ENCODE measurements around the gene ZNF747. TPM values are rescaled to one million over a fixed set of nuclear protein-coding genes. Genes with fewer than 3 reads are reported as not detected.

Gene ZNF747
- total RNA-seq, 1 experiment from 2014 or later: 10.6 TPM

GRCh38 chr16:30535106-30535776 lies 583 bp upstream of the ZNF747 start:
- DNase-seq (ENCODE audit: low spot score): no peak
- Histone ChIP-seq H3K27ac (ENCODE audit: low read depth, low read length, poor library complexity, severe bottlenecking) (peak overlapping the region; percentile 93), H3K9me3 (ENCODE audit: low read depth, low read length, poor library complexity, severe bottlenecking) (no peaks in the 10 kb centered on the region), H3K36me3 (ENCODE audit: insufficient read depth, low read length, poor library complexity, severe bottlenecking) (peaks cover 18% of the 10 kb centered on the region), H3K4me1 (ENCODE audit: insufficient read depth, low read length, poor library complexity, severe bottlenecking) (peaks cover 9% of the 10 kb centered on the region), H3K4me3 (ENCODE audit: low read depth, low read length, poor library complexity, severe bottlenecking) (peak overlapping the region; percentile 70), H3K27me3 (replicated peaks; ENCODE audit: insufficient read depth, low read depth, low read length, poor library complexity) (no peaks in the 10 kb centered on the region)
- TSS peak; percentile 89 for BruUV-seq (replicated peaks)
- POLR2A ChIA-PET (ENCODE audit: low non-redundant PET): interaction anchor here (0.6 kb wide), 1 partner anchor 9 kb away, joined by 4 read pairs; no protein-coding TSS in a partner anchor
- intact Hi-C loops (cut with micrococcal nuclease; ENCODE audit: unreplicated experiment): loop anchor here (1.0 kb wide), 1 partner anchor 23 kb away; the partner anchor contains the start of gene ZNF764
- TF ChIP-seq EZH2 (IDR thresholded peaks at IDR 0.05; ENCODE audit: borderline replicate concordance, low read depth, low read length, poor library complexity, severe bottlenecking): no peak
- TF ChIP-seq, protein P1, sequence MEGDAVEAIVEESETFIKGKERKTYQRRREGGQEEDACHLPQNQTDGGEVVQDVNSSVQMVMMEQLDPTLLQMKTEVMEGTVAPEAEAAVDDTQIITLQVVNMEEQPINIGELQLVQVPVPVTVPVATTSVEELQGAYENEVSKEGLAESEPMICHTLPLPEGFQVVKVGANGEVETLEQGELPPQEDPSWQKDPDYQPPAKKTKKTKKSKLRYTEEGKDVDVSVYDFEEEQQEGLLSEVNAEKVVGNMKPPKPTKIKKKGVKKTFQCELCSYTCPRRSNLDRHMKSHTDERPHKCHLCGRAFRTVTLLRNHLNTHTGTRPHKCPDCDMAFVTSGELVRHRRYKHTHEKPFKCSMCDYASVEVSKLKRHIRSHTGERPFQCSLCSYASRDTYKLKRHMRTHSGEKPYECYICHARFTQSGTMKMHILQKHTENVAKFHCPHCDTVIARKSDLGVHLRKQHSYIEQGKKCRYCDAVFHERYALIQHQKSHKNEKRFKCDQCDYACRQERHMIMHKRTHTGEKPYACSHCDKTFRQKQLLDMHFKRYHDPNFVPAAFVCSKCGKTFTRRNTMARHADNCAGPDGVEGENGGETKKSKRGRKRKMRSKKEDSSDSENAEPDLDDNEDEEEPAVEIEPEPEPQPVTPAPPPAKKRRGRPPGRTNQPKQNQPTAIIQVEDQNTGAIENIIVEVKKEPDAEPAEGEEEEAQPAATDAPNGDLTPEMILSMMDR (conservative IDR thresholded peaks at IDR 0.05; ENCODE audit: low read depth, low read length): no peak
- CTCF ChIA-PET: interaction anchor here (0.7 to 1.0 kb wide), 3 partner anchors 8 to 85 kb away, joined by 3 to 5 read pairs (median 3); partner anchors contain the start of gene ZNF688

DNA sequence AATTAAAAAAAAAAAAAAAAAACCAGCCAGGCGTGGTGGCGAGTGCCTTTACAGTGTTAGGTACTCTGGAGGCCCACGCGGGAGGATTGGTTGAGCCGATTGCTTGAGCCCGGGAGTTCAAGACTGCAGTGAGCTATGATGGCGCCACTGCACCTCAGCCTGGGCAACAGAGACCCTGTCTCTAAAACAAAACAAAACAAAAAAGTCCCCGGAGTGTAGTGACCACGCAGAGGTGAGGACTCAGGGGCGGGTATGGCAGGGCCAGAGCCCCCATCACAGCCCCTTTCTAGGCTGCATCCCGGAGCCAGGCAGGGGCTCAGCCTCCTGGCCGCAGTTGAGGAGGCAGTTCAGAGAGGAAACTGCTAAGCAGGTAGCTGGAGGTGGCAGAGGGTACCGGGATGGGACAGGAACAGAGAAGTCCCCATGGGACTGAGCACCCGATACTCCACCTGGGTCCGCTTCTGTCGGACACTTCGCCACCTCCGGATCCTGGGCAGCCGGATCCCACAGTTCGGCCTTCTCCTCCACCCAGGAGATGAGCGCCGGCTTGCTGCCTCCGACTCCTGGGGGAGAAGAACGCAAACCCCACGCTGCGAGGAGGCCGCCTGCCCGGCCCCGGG lies 800 bp downstream of the ZNF747 start:
- TF ChIP-seq, protein P1 (conservative IDR thresholded peaks at IDR 0.05; ENCODE audit: low read depth, low read length): no peak
- TF ChIP-seq EZH2 (IDR thresholded peaks at IDR 0.05; ENCODE audit: borderline replicate concordance, low read depth, low read length, poor library complexity, severe bottlenecking): no peak
- H3K4me3 ChIP-seq (ENCODE audit: low read depth, low read length, poor library complexity, severe bottlenecking): peak overlapping the region; percentile 70
- peaks cover 18% of the 10 kb centered on the region for H3K36me3 ChIP-seq (ENCODE audit: insufficient read depth, low read length, poor library complexity, severe bottlenecking)
- no peaks in the 10 kb centered on the region for H3K9me3 ChIP-seq (ENCODE audit: low read depth, low read length, poor library complexity, severe bottlenecking)
- peak; percentile 27 for DNase-seq (ENCODE audit: low spot score)
- intact Hi-C loops (cut with micrococcal nuclease; ENCODE audit: unreplicated experiment): no loop called here
- BruUV-seq (replicated peaks): no TSS peak
- H3K27me3 ChIP-seq (replicated peaks; ENCODE audit: insufficient read depth, low read depth, low read length, poor library complexity): no peaks in the 10 kb centered on the region
- H3K4me1 ChIP-seq (ENCODE audit: insufficient read depth, low read length, poor library complexity, severe bottlenecking): peaks cover 9% of the 10 kb centered on the region
- ChIA-PET CTCF (interaction anchor here (0.6 kb wide), 1 partner anchor 35 kb away, joined by 3 read pairs; no protein-coding TSS in a partner anchor), POLR2A (ENCODE audit: low non-redundant PET) (no interaction called here)
- peak overlapping the region; percentile 93 for H3K27ac ChIP-seq (ENCODE audit: low read depth, low read length, poor library complexity, severe bottlenecking)

DNA sequence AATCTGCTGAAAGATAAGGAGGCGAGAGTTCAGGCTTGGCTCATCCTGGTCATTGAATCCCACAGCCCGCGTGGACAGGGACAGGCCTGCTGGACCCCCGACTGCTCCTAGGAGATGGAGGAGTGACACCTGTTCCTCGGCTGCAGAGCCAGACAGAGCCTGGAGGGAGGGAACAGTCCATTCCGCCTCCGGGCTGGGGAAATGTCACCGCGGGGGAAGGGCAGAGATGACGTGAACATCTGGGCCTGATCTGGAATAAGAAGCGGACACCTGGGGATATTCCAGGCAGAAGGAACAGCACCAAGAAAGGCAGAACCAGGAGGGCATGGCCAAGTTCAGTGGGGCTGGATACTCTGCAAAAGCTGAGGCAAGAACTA lies 1.5 kb downstream of the ZNF747 start:
- Histone ChIP-seq H3K27ac (ENCODE audit: low read depth, low read length, poor library complexity, severe bottlenecking) (no peak overlapping the region), H3K27me3 (replicated peaks; ENCODE audit: insufficient read depth, low read depth, low read length, poor library complexity) (no peaks in the 10 kb centered on the region), H3K4me1 (ENCODE audit: insufficient read depth, low read length, poor library complexity, severe bottlenecking) (peaks cover 9% of the 10 kb centered on the region), H3K9me3 (ENCODE audit: low read depth, low read length, poor library complexity, severe bottlenecking) (no peaks in the 10 kb centered on the region), H3K36me3 (ENCODE audit: insufficient read depth, low read length, poor library complexity, severe bottlenecking) (peaks cover 18% of the 10 kb centered on the region), H3K4me3 (ENCODE audit: low read depth, low read length, poor library complexity, severe bottlenecking) (peak overlapping the region; percentile 70)
- intact Hi-C loops (cut with micrococcal nuclease; ENCODE audit: unreplicated experiment): no loop called here
- CTCF ChIA-PET: no interaction called here
- no TSS peak for BruUV-seq (replicated peaks)
- TF ChIP-seq, protein P1 (conservative IDR thresholded peaks at IDR 0.05; ENCODE audit: low read depth, low read length): no peak
- TF ChIP-seq EZH2 (IDR thresholded peaks at IDR 0.05; ENCODE audit: borderline replicate concordance, low read depth, low read length, poor library complexity, severe bottlenecking): no peak
- POLR2A ChIA-PET (ENCODE audit: low non-redundant PET): no interaction called here
- DNase-seq (ENCODE audit: low spot score): no peak

Data from A673 (cell line).